Astrocyte (in vitro differentiated cells and primary cell): ENCODE measurements around the gene RAD51B. TPM values are rescaled to one million over a fixed set of nuclear protein-coding genes. Genes with fewer than 3 reads are reported as not detected.

Experiments
- DNase-seq: peaks from one replicate; pipeline ENCODE4 v3.0.0-alpha.2; 2010; ENCODE audit warnings: low read depth
- FAIRE-seq: peaks from 2 replicates; lab custom pipeline; 2011; peaks lifted over from hg19 to GRCh38; lab: Jason Lieb, UNC
- H2AFZ ChIP-seq: 2 replicates; pipeline ENCODE4 v1.6.0; 2012; ENCODE audit warnings: low read depth, low read length, inconsistent platforms
- H3K27ac ChIP-seq: 2 replicates; pipeline ENCODE4 v1.5.1; 2011; ENCODE audit warnings: low read depth, low read length, inconsistent platforms
- H3K27me3 ChIP-seq: 2 replicates; pipeline ENCODE4 v1.6.0; 2011; ENCODE audit warnings: low read length, inconsistent platforms; ENCODE audit not compliant: insufficient read depth
- H3K36me3 ChIP-seq: 2 replicates; pipeline ENCODE4 v1.5.1; 2011; ENCODE audit warnings: low read length, inconsistent platforms; ENCODE audit not compliant: insufficient read depth
- H3K4me1 ChIP-seq: 2 replicates; pipeline ENCODE4 v1.5.1; 2011; ENCODE audit warnings: low read length, inconsistent platforms; ENCODE audit not compliant: insufficient read depth
- H3K4me2 ChIP-seq: 2 replicates; pipeline ENCODE4 v1.6.0; 2012; ENCODE audit warnings: low read length, inconsistent platforms
- H3K4me3 ChIP-seq: 2 replicates; pipeline ENCODE4 v1.5.1; 2011; ENCODE audit warnings: low read depth, mild to moderate bottlenecking, low read length, inconsistent platforms; ENCODE audit not compliant: insufficient read depth
- H3K79me2 ChIP-seq: 2 replicates; pipeline ENCODE4 v1.6.0; 2012; ENCODE audit warnings: mild to moderate bottlenecking, low read length, inconsistent platforms; ENCODE audit not compliant: insufficient read depth
- H3K9ac ChIP-seq: 2 replicates; pipeline ENCODE4 v1.6.0; 2012; ENCODE audit warnings: mild to moderate bottlenecking, low read length, inconsistent platforms
- H3K9me3 ChIP-seq: 2 replicates; pipeline ENCODE4 v1.5.1; 2012; ENCODE audit warnings: low read depth, mild to moderate bottlenecking, low read length, inconsistent platforms; ENCODE audit not compliant: insufficient read depth
- H4K20me1 ChIP-seq: 2 replicates; pipeline ENCODE4 v1.6.0; 2012; ENCODE audit warnings: low read length, inconsistent platforms; ENCODE audit not compliant: insufficient read depth
- H3K27ac Mint-ChIP-seq: one replicate; pipeline ENCODE4 v1.8.0; 2021; ENCODE audit warnings: mild to moderate bottlenecking, mixed read lengths; ENCODE audit not compliant: unreplicated experiment
- H3K27me3 Mint-ChIP-seq: one replicate; pipeline ENCODE4 v1.8.0; 2021; ENCODE audit warnings: low read depth, mixed read lengths; ENCODE audit not compliant: unreplicated experiment
- H3K36me3 Mint-ChIP-seq: one replicate; pipeline ENCODE4 v1.8.0; 2021; ENCODE audit warnings: low read depth, mixed read lengths; ENCODE audit not compliant: unreplicated experiment
- H3K4me1 Mint-ChIP-seq: one replicate; pipeline ENCODE4 v1.8.0; 2021; ENCODE audit warnings: low read depth, mixed read lengths; ENCODE audit not compliant: unreplicated experiment
- H3K4me3 Mint-ChIP-seq: one replicate; pipeline ENCODE4 v1.8.0; 2021; ENCODE audit warnings: mild to moderate bottlenecking, moderate library complexity, mixed read lengths; ENCODE audit not compliant: unreplicated experiment
- H3K9me3 Mint-ChIP-seq: one replicate; pipeline ENCODE4 v1.8.0; 2021; ENCODE audit warnings: mild to moderate bottlenecking, mixed read lengths; ENCODE audit not compliant: unreplicated experiment
- CTCF ChIP-seq: IDR thresholded peaks from 2 replicates; pipeline ENCODE4 v1.5.1; 2011; ENCODE audit warnings: low read depth, mild to moderate bottlenecking, inconsistent platforms, low read length, moderate library complexity; ENCODE audit not compliant: insufficient read depth
- EZH2 ChIP-seq: IDR thresholded peaks from 2 replicates; pipeline ENCODE4 v1.6.1; 2012; ENCODE audit warnings: mild to moderate bottlenecking, low read length, inconsistent platforms; ENCODE audit not compliant: insufficient read depth
- total RNA-seq: library from RNA; stranded (reverse); gene quantifications from 2 replicates; pipeline ENCODE4 v1.2.1, GENCODE V29; 2021

RAD51B gene
- total RNA-seq, 1 donor from 2014 or later = 10.8 TPM

- H3K36me3 Mint-ChIP-seq = no peaks in the 10 kb centered on the region
- H3K27ac ChIP-seq = no peak overlapping the region
- H3K27me3 ChIP-seq = no peaks in the 10 kb centered on the region
- no peak overlapping the region for H2AFZ ChIP-seq
- no peak for FAIRE-seq
- no peaks in the 10 kb centered on the region for H4K20me1 ChIP-seq
- DNase-seq = no peak
- H3K27me3 Mint-ChIP-seq = peaks cover 5% of the 10 kb centered on the region
- peaks cover 5% of the 10 kb centered on the region for H3K4me1 ChIP-seq
- H3K4me1 Mint-ChIP-seq = peaks cover 3% of the 10 kb centered on the region
- H3K9me3 Mint-ChIP-seq = no peaks in the 10 kb centered on the region
- no peak overlapping the region for H3K27ac Mint-ChIP-seq
- H3K9ac ChIP-seq = no peak overlapping the region
- no peaks in the 10 kb centered on the region for H3K36me3 ChIP-seq
- no peak for TF ChIP-seq CTCF
- H3K4me2 ChIP-seq = no peak overlapping the region
- no peaks in the 10 kb centered on the region for H3K79me2 ChIP-seq
- no peak overlapping the region for H3K4me3 Mint-ChIP-seq
- H3K9me3 ChIP-seq = no peaks in the 10 kb centered on the region
- H3K4me3 ChIP-seq = no peak overlapping the region
Observed at GRCh38 chr14:68417009-68417650, 597.6 kb downstream of the RAD51B start.

GRCh38 chr14:68418174-68419118 lies 598.9 kb downstream of the RAD51B start:
- Histone ChIP-seq H3K4me2 (no peak overlapping the region), H3K9ac (no peak overlapping the region), H3K36me3 (no peaks in the 10 kb centered on the region), H4K20me1 (no peaks in the 10 kb centered on the region), H2AFZ (no peak overlapping the region), H3K9me3 (no peaks in the 10 kb centered on the region), H3K27me3 (no peaks in the 10 kb centered on the region), H3K4me3 (no peak overlapping the region), H3K79me2 (no peaks in the 10 kb centered on the region), H3K27ac (no peak overlapping the region), H3K4me1 (no peaks in the 10 kb centered on the region)
- FAIRE-seq (no peak), DNase-seq (no peak)
- Mint-ChIP-seq H3K4me1 (no peaks in the 10 kb centered on the region), H3K9me3 (no peaks in the 10 kb centered on the region), H3K4me3 (no peak overlapping the region), H3K27ac (no peak overlapping the region), H3K27me3 (peaks cover 5% of the 10 kb centered on the region), H3K36me3 (no peaks in the 10 kb centered on the region)
- TF ChIP-seq CTCF = no peak
- TF ChIP-seq EZH2 = no peak
